GM19468 (cell line): Measurements from ENCODE around the gene SPOUT1.
A peak's percentile ranks its signal among the peaks of the same experiment; 100 is the strongest.
"Not testable (repeated sequence)": the region's sequence is repeated elsewhere in the genome, so short reads cannot be mapped to it uniquely, and the experiment has no call there.

Experiments
- ATAC-seq: cut with Tn5 transposase; IDR thresholded peaks from one replicate; pipeline ENCODE4 v1.9.1; 2021; ENCODE audit warnings: mild to moderate bottlenecking, moderate library complexity, moderate number of reproducible peaks; ENCODE audit not compliant: unreplicated experiment; ENCODE audit errors: extremely low read depth

The SPOUT1 gene, protein sequence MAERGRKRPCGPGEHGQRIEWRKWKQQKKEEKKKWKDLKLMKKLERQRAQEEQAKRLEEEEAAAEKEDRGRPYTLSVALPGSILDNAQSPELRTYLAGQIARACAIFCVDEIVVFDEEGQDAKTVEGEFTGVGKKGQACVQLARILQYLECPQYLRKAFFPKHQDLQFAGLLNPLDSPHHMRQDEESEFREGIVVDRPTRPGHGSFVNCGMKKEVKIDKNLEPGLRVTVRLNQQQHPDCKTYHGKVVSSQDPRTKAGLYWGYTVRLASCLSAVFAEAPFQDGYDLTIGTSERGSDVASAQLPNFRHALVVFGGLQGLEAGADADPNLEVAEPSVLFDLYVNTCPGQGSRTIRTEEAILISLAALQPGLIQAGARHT

GRCh38 chr9:128829477-128830251, at the start of gene SPOUT1:
TSS of gene SPOUT1 (minus strand) at chr9:128829794. CDS start at chr9:128829780, 14 bp downstream.
- ATAC-seq = peak; percentile 68

DNA sequence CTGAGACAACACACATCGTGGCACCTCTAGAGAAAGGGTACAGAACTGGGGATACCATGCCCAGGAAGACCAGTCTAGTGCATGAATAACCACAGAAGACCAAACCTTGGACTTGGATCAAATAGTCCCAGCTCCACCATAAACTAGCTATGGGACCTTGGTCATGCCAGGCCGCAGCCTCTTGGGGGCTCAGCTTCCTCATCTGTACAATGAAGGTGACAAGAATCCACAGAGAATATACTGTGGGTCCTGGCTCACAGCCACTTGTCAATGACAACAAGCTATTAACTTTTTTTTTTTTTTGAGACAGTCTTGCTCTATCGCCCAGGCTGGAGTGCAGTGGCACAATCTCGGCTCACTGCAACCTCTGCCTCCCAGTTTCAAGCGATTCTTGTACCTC, 48.3 kb upstream of the SPOUT1 start:
- ATAC-seq = no peak

- not testable (repeated sequence) for ATAC-seq
Observed at GRCh38 chr9:128870941-128871265, 41.3 kb upstream of the SPOUT1 start.

- ATAC-seq = no peak
Observed at GRCh38 chr9:128870128-128870940, 40.7 kb upstream of the SPOUT1 start.

GRCh38 chr9:128863647-128864046, 34.1 kb upstream of the SPOUT1 start:
- no peak for ATAC-seq

GRCh38 chr9:128862401-128862851, 32.8 kb upstream of the SPOUT1 start:
- ATAC-seq = no peak

DNA sequence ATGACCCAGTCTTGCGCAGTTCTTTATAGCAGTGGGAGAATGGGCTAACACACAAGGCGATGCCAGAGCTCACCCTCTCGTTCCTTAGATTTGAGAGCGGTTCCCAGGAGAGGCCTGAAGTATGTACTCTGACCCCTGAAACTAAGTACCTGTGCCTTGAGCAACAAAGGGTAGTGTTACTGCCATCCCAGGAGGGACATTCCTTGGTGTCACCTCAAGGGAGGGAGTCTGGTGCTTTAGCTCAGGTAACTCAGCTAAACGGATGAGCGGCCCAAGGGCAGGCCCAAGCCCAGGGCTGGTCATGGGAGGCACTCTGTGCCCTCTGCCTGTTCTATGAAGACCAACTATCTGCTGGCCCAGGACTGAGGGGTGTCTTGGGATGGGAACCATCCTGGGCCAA, 31.9 kb upstream of the SPOUT1 start:
- no peak for ATAC-seq

GRCh38 chr9:128860937-128861336, 31.3 kb upstream of the SPOUT1 start:
- no peak for ATAC-seq

DNA sequence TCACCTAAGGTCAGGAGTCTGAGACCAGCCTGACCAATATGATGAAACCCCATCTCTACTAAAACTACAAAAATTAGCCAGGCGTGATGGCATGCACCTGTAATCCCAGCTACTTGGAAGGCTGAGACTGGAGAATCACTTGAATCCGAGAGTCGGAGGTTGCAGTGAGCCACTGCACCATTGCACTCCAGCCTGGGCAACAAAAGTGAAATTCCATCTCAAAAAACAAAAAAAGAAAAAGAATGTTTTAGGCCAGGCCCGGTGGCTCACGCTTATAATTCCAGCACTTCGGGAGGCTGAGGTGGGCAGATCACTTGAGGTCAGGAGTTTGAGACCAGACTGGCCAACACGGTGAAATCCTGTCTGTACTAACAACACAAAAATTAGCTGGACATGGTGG, 28.9 kb upstream of the SPOUT1 start:
- ATAC-seq = not testable (repeated sequence)

DNA sequence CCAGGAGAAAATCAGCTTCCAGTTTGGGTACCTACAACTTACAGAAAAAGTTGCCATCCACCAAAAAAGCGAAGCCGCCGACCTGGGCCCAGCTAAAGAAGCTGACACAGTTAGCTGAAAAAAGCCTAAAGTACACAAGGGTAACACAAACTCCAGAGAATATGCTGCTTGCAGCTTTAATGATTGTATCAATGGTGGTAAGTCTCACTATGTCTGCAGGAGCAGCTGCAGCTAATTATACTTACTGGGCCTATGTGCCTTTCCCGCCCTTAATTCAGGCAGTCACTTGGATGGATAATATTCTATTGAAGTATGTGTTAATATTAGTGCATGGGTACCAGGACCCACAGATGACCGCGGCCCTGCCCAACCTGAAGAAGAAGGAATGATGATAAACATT, 24.9 kb upstream of the SPOUT1 start:
- ATAC-seq = not testable (repeated sequence)

- not testable (repeated sequence) for ATAC-seq
Observed at GRCh38 chr9:128852646-128853045, 23.1 kb upstream of the SPOUT1 start.

DNA sequence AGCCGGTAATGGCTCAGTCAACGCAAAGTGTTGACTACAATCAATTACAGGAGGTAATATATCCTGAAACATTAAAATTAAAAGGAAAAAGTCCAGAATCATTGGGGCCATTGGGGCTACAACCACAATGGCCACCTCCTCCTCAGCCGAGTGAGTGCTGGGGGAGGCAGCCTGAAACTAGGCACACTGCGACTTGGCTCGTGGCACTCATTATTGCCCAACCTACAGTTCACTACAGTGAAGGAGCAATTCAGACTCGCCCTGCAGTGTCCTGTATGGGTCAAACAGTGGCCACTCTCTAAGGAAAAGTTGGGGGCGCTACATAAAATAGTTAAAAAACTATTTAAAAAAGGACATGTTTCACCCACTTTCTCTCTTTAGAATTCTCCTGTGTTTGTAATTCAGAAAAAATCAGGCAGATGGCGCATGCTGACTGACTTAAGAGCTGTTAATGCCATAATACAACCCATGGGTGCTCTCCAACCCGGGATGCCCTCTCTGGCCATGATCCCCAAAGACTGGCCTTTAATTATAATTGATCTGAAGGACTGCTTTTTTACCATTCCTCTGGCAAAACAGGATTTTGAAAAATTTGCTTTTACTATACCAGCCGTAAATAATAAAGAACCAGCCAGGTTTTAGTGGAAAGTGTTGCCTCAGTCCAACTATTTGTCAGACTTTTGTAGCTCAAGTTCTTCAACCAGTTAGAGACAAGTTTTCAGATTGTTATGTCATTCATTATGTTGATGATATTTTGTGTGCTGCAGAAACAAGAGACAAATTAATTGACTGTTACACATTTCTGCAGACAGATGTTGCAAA, 22.4 kb upstream of the SPOUT1 start:
- ATAC-seq = not testable (repeated sequence)

DNA sequence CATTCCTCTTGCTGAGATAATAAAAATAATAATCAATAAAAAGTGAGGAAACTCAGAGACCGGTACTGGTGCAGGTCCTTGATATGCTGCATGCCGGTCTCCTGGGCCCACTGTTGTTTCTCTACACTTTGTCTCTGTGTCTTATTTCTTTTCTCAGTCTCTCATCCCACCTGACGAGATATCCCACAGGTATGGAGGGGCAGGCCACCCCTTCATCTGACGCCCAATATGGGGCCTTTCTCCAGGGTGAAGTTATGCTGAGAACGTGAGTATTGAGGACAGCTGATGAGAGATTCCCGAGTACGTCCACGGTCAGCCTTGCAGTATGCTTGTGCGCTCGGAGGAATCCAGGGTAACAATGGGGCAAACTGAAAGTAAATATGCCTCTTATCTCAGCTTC, 21.4 kb upstream of the SPOUT1 start:
- not testable (repeated sequence) for ATAC-seq

- ATAC-seq = no peak
Observed at GRCh38 chr9:128847803-128848202, 18.2 kb upstream of the SPOUT1 start.

DNA sequence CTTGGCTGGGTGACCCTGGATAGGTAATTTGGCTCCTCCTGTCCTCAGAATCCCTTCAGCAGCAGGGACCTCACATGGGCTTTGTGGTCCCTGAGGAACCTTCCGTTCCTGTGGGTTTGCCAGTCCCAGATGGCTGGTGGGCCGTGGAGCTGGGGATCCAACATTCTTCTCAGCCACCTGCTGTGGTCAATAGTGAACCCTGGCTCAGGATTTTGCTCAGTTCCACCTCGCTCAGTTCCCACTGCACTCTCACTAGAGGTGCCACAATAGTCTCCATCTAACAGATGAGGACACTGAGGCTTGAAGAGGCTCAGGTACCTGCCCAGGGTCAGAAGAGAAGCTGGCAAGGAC, 17.1 kb upstream of the SPOUT1 start:
- no peak for ATAC-seq

GRCh38 chr9:128845186-128845931, 15.8 kb upstream of the SPOUT1 start:
- ATAC-seq = no peak

DNA sequence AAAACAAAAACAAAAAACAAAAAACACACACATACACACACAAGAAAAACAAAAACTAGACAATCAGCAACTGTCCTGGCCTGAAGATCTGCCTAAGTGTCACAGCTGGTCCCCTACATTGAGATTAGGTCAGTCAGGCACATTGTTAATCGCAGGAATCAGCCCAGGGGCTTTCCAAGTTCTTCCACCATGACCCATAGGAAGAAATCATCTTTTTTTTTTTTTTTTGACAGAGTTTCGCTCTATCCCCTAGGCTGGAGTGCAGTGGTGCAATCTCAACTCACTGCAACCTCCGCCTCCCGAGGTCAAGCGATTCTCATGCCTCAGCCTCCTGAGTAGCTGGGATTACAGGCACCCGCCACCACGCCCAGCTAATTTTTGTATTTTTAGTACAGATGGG, 13.6 kb upstream of the SPOUT1 start:
- not testable (repeated sequence) for ATAC-seq

DNA sequence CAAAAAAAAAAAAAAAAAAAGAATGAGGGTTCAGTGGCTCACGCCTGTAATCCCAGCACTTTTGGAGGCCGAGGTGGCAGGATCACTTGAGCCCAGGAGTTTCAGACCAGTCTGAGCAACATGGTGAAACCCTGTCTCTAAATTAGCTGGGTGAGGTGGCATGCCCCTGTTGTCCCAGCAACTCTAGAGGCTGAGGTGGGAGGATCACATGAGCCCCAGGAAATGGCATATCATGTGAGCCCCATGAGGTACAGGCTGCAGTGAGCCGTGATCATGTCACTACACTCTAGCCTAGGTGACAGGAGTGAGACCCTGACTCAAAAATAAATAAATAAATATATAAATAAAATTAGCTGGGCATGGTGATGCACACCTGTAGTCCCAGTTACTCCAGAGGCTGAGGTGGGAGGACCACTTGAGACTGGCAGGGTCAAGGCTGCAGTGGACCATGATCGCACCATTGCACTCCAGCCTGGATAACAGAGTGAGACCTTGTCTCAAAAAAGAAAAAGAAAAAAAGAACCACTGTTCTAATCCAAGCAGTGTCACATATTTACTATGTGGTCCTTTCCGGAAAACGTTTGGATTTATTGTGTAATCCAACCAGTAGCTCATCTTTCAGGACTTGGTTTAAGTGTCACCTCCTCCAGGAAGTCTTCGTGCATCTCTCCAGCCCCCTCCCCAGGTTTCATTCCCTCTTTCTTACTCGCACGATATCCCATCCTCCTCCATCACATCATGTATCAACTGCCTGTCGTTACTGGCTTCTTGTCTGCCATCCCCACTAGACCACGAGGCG, 12.3 kb upstream of the SPOUT1 start:
- no peak for ATAC-seq
